K562 (cell line): ENCODE data around the gene RASD1.

Experiments
- ARID3A ChIP-seq: IDR thresholded peaks from 2 replicates; pipeline ENCODE4 v1.6.1; 2012; ENCODE audit warnings: low read depth, low read length, improper control_type of control experiment, borderline replicate concordance
- CTCF ChIP-seq, 3 experiments: IDR thresholded peaks in 2 of 3; conservative IDR thresholded peaks in 1 of 3; 2 replicates each; pipeline ENCODE4 v1.5.1; 2011 to 2012; ENCODE audit warnings: low read length in 3 of 3, mild to moderate bottlenecking in 3 of 3, control low read depth in 2 of 3, improper control_type of control experiment in 1 of 3, inconsistent platforms in 1 of 3, low read depth in 1 of 3, mixed read lengths in 1 of 3, moderate library complexity in 1 of 3; ENCODE audit not compliant: insufficient read depth in 2 of 3
- EZH2 ChIP-seq: IDR thresholded peaks from 2 replicates; pipeline ENCODE4 v1.6.1; 2012; ENCODE audit warnings: low read depth, mild to moderate bottlenecking, inconsistent platforms, low read length, borderline replicate concordance
- LEF1 ChIP-seq: fragments of 450-650 bp; IDR thresholded peaks from 2 replicates; pipeline ENCODE4 v1.6.1; 2016; ENCODE audit warnings: mild to moderate bottlenecking
- PATZ1 ChIP-seq: fragments of 250-450 bp; sonication (Bioruptor Pico); IDR thresholded peaks from 2 replicates; pipeline ENCODE4 v1.5.0; 2020; ENCODE audit warnings: mild to moderate bottlenecking, borderline replicate concordance
- RAD21 ChIP-seq, 2 experiments: fragments of 250-450 bp in 1 of 2; fragments of 450-650 bp in 1 of 2; sonication (Bioruptor Pico) in 1 of 2; formaldehyde crosslinking in 1 of 2; IDR thresholded peaks in 1 of 2; conservative IDR thresholded peaks in 1 of 2; 2 replicates each; pipeline versions ENCODE4 v1.4.0 to v1.8.0; 2020 to 2022; ENCODE audit warnings: mild to moderate bottlenecking in 2 of 2, moderate library complexity in 1 of 2
- RB1 ChIP-seq: fragments of 450-650 bp; IDR thresholded peaks from 2 replicates; pipeline ENCODE4 v1.6.1; 2017; ENCODE audit warnings: low read depth, mild to moderate bottlenecking

DNA sequence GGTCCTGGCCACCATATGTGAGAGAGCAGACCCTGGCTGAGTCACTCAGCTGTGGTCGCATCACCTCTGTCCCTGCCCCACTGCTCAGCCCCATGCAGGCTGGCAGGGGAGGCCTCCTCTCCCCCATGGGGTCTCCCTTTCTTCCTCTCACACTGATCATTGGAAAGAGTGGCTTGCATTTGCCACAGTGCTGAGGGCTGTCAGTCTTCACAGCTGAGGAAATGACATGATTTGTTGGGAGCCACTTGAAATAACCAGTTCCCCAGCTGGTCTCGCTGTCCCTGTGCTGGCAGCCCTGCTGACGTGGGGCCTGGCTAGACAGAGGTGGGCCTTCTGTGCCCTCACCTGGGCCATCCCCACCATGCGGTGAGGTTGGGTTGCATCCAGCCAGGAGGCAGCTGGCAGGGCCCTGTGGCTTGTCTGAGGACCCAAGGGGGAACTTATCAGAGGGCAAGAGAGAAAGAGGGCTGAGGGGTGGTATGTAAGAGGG, 49.5 kb downstream of the RASD1 start:
- TF ChIP-seq CTCF (IDR thresholded peaks at IDR 0.05 in 2 of 3, conservative IDR thresholded peaks at IDR 0.05 in 1 of 3; ENCODE audit: insufficient read depth in 2 of 3, low read depth in 1 of 3, low read length in 3 of 3) (no peak), RAD21 (CRISPR knock-in tag; conservative IDR thresholded peaks at IDR 0.05 in 1 of 2, IDR thresholded peaks at IDR 0.05 in 1 of 2) (no peak), ARID3A (no peak), RB1 (no peak), PATZ1 (no peak), LEF1 (no peak), EZH2 (no peak)
